ENCODE results near the gene LOC101059915.
A peak's percentile ranks its signal among the peaks of the same experiment; 100 is the strongest.

The LOC101059915 gene

GRCh38 chrX:71618303-71618721 lies 49.0 kb upstream of the LOC101059915 start, which contains the start of gene CXCR3 (continued):
- TF ChIP-seq USF2 (IDR thresholded peaks at IDR 0.05; ENCODE audit: borderline replicate concordance, low read depth, low read length), result no peak
- no peak for TF ChIP-seq CEBPB (IDR thresholded peaks at IDR 0.05; ENCODE audit: borderline replicate concordance in 1 of 2, low read depth in 2 of 2, low read length in 2 of 2)
- TF ChIP-seq TARDBP (IDR thresholded peaks at IDR 0.05; ENCODE audit: borderline replicate concordance), result no peak
- no peak for TF ChIP-seq CUX1 (IDR thresholded peaks at IDR 0.05; ENCODE audit: insufficient replicate concordance, low read depth, low read length)
- TF ChIP-seq RCOR1 (conservative IDR thresholded peaks at IDR 0.05; ENCODE audit: low read depth, low read length), result no peak
- TF ChIP-seq SP1 (IDR thresholded peaks at IDR 0.05; ENCODE audit: low read depth, low read length), result peak; percentile 73
- TF ChIP-seq CREM (IDR thresholded peaks at IDR 0.05; ENCODE audit: low read depth), result peak; percentile 77
- TF ChIP-seq SREBF1 (IDR thresholded peaks at IDR 0.05; ENCODE audit: low read length), result no peak
- TF ChIP-seq ATF3 (IDR thresholded peaks at IDR 0.05; ENCODE audit: borderline replicate concordance, extremely low read depth, low read depth, low read length), result no peak
- TF ChIP-seq TAF1 (IDR thresholded peaks at IDR 0.05; ENCODE audit: borderline replicate concordance, low read depth, low read length), result peak; percentile 75; the same call in 1 of the 2 replicates
- peak; percentile 77 for TF ChIP-seq POLR2A (IDR thresholded peaks at IDR 0.05; ENCODE audit: low read depth, low read length)
- TF ChIP-seq ETV6 (conservative IDR thresholded peaks at IDR 0.05 in 1 of 2, IDR thresholded peaks at IDR 0.05 in 1 of 2; ENCODE audit: borderline replicate concordance in 1 of 2, low read depth in 1 of 2), result peak in 1 of 2 experiments; percentile 82; a peak in 2 of 4 replicates
- no peak for TF ChIP-seq MYB (IDR thresholded peaks at IDR 0.05; ENCODE audit: borderline replicate concordance, low read depth, low read length)
- TF ChIP-seq BCL11A (IDR thresholded peaks at IDR 0.05; ENCODE audit: low read depth, low read length), result peak; percentile 88
- TF ChIP-seq MXI1 (IDR thresholded peaks at IDR 0.05; ENCODE audit: low read depth, low read length), result no peak
- no peak for TF ChIP-seq JUNB (IDR thresholded peaks at IDR 0.05)
- 0 out of 2 replicates have a peak, but pooled peaks have one; percentile 14 for TF ChIP-seq NKRF (conservative IDR thresholded peaks at IDR 0.05)
- no peak for TF ChIP-seq ZBED1 (IDR thresholded peaks at IDR 0.05; ENCODE audit: borderline replicate concordance)
- no peak for TF ChIP-seq ZSCAN29 (IDR thresholded peaks at IDR 0.05)
- TF ChIP-seq EP300 (IDR thresholded peaks at IDR 0.05; ENCODE audit: borderline replicate concordance in 1 of 2, control insufficient read depth in 1 of 2, low read depth in 2 of 2, low read length in 2 of 2), result peak; percentile 78 to 89; a peak in 3 of 4 replicates
- peak; percentile 77; the same call in 2 of the 3 replicates for TF ChIP-seq POU2F2 (IDR thresholded peaks at IDR 0.05; ENCODE audit: borderline replicate concordance, low read depth, low read length)
- TF ChIP-seq ATF2 (IDR thresholded peaks at IDR 0.05; ENCODE audit: low read length), result no peak
